GM21360 (cell line): ENCODE data around the gene DLAT.
"Not testable (repeated sequence)": the region's sequence is repeated elsewhere in the genome, so short reads cannot be mapped to it uniquely, and the experiment has no call there.

ENCODE experiments used
- ATAC-seq: cut with Tn5 transposase; IDR thresholded peaks from one replicate; pipeline ENCODE4 v1.9.1; 2021; ENCODE audit warnings: mild to moderate bottlenecking, moderate library complexity; ENCODE audit not compliant: unreplicated experiment

Gene DLAT

GRCh38 chr11:112004389-112004788 is 20.8 kb upstream of the DLAT start:
- ATAC-seq: peak; percentile 88

- ATAC-seq: no peak
These were observed 19.6 kb upstream of the DLAT start for GRCh38 chr11:112005422-112006094.

- not testable (repeated sequence) for ATAC-seq
These were observed 19.1 kb upstream of the DLAT start for GRCh38 chr11:112006095-112006441.

GRCh38 chr11:112011451-112011850 is 13.8 kb upstream of the DLAT start:
- not testable (repeated sequence) for ATAC-seq

- no peak for ATAC-seq
These were observed 12.3 kb upstream of the DLAT start for GRCh38 chr11:112012874-112013273.

GRCh38 chr11:112013497-112014164 is 11.6 kb upstream of the DLAT start:
- ATAC-seq: no peak

GRCh38 chr11:112016088-112016764 is 9.0 kb upstream of the DLAT start:
- peak; percentile 70 for ATAC-seq

GRCh38 chr11:112016765-112017376 is 8.3 kb upstream of the DLAT start:
- peak; percentile 45 for ATAC-seq

GRCh38 chr11:112017538-112017937 is 7.7 kb upstream of the DLAT start:
- ATAC-seq: no peak

GRCh38 chr11:112019066-112019465 is 6.1 kb upstream of the DLAT start:
- ATAC-seq: no peak

GRCh38 chr11:112023104-112023503 is 2.1 kb upstream of the DLAT start:
- no peak for ATAC-seq

GRCh38 chr11:112024178-112024772 is 933 bp upstream of the DLAT start:
- ATAC-seq: peak; percentile 20

GRCh38 chr11:112025707-112026106 is 499 bp downstream of the DLAT start:
- ATAC-seq: no peak

- ATAC-seq: not testable (repeated sequence)
These were observed 1.7 kb downstream of the DLAT start for GRCh38 chr11:112026784-112027410.

- no peak for ATAC-seq
These were observed 4.3 kb downstream of the DLAT start for GRCh38 chr11:112029460-112029859.

- no peak for ATAC-seq
These were observed 8.7 kb downstream of the DLAT start for GRCh38 chr11:112033902-112034301.

GRCh38 chr11:112037527-112037926 is 12.3 kb downstream of the DLAT start:
- ATAC-seq: no peak

GRCh38 chr11:112042161-112042960 is 17.2 kb downstream of the DLAT start:
- ATAC-seq: no peak

- no peak for ATAC-seq
These were observed 17.7 kb downstream of the DLAT start for GRCh38 chr11:112042961-112043304.

GRCh38 chr11:112044961-112045360 is 19.8 kb downstream of the DLAT start:
- ATAC-seq: no peak
